Caco-2 (cell line): ENCODE results near the gene HADHB. TPM values are rescaled to one million over a fixed set of nuclear protein-coding genes. Genes with fewer than 3 reads are reported as not detected.

ENCODE experiments used
- BruUV-seq: library from RNA; stranded (reverse); fragments of 400-500 nt; replicated peaks from 2 replicates; lab custom pipeline; 2021; lab: Mats Ljungman, UMichigan
- CTCF ChIA-PET: fragments of 300-600 bp; sonication (Branson Sonifier 250); formaldehyde crosslinking; loops from one replicate; lab custom pipeline; 2022; ENCODE audit warnings: antibody characterized with exemption; lab: Charles Lee
- POLR2A ChIA-PET: fragments of 300-600 bp; sonication (Branson Sonifier 250); formaldehyde crosslinking; loops from one replicate; lab custom pipeline; 2022; ENCODE audit warnings: antibody characterized with exemption; lab: Charles Lee
- DNase-seq, 2 experiments: peaks; one replicate each; pipeline versions ENCODE4 v3.0.0 to v3.0.0-alpha.2; 2020 to 2022
- H3K27me3 ChIP-seq: replicated peaks from 2 replicates; pipeline ENCODE4 v1.6.0; 2011; ENCODE audit warnings: low read length; ENCODE audit not compliant: control insufficient read depth, insufficient read depth
- H3K36me3 ChIP-seq: 2 replicates; pipeline ENCODE4 v1.5.1; 2011; ENCODE audit warnings: low read length; ENCODE audit not compliant: control insufficient read depth, insufficient read depth
- H3K4me1 ChIP-seq: fragments of 250-450 bp; sonication (Bioruptor Pico); 2 replicates; pipeline ENCODE4 v1.5.1; 2020; ENCODE audit warnings: mild to moderate bottlenecking
- H3K4me3 ChIP-seq: 2 replicates; pipeline ENCODE4 v1.5.1; 2011; ENCODE audit warnings: low read depth, mild to moderate bottlenecking, control low read depth, low read length
- H3K9me3 ChIP-seq: fragments of 250-450 bp; sonication (Bioruptor Pico); 2 replicates; pipeline ENCODE4 v1.5.1; 2020; ENCODE audit warnings: mild to moderate bottlenecking, moderate library complexity
- H3K27ac Mint-ChIP-seq: one replicate; pipeline ENCODE4 v1.8.0; 2022; ENCODE audit warnings: mixed read lengths; ENCODE audit not compliant: unreplicated experiment
- H3K27me3 Mint-ChIP-seq: one replicate; pipeline ENCODE4 v1.8.0; 2022; ENCODE audit warnings: mixed read lengths; ENCODE audit not compliant: insufficient read depth, unreplicated experiment
- H3K36me3 Mint-ChIP-seq: one replicate; pipeline ENCODE4 v1.8.0; 2022; ENCODE audit warnings: mild to moderate bottlenecking, mixed read lengths; ENCODE audit not compliant: insufficient read depth, unreplicated experiment
- H3K4me1 Mint-ChIP-seq: one replicate; pipeline ENCODE4 v1.8.0; 2022; ENCODE audit warnings: low read depth, mixed read lengths; ENCODE audit not compliant: unreplicated experiment
- H3K4me3 Mint-ChIP-seq: one replicate; pipeline ENCODE4 v1.8.0; 2022; ENCODE audit warnings: mild to moderate bottlenecking, moderate library complexity, mixed read lengths; ENCODE audit not compliant: unreplicated experiment
- H3K9me3 Mint-ChIP-seq: one replicate; pipeline ENCODE4 v1.8.0; 2022; ENCODE audit warnings: mixed read lengths; ENCODE audit not compliant: unreplicated experiment
- CTCF ChIP-seq, 2 experiments: fragments of 200-600 bp in 1 of 2; IDR thresholded peaks; 1 replicate in 1 of 2; 2 replicates in 1 of 2; pipeline versions ENCODE4 v1.5.1 to v1.8.0; 2011 to 2022; ENCODE audit warnings: antibody characterized with exemption in 1 of 2, control low read depth in 1 of 2, inconsistent platforms in 1 of 2, low read depth in 1 of 2, low read length in 1 of 2, mild to moderate bottlenecking in 1 of 2, moderate library complexity in 1 of 2; ENCODE audit not compliant: insufficient read depth in 1 of 2, severe bottlenecking in 1 of 2, unreplicated experiment in 1 of 2
- intact Hi-C: fragments of 100-400 bp; cut with micrococcal nuclease; formaldehyde crosslinking; loops from one replicate; pipeline ENCODE4 v1.10.0; 2022; ENCODE audit not compliant: unreplicated experiment
- total RNA-seq: library from RNA; stranded (reverse); gene quantifications from 2 replicates; pipeline ENCODE4 v1.2.3, GENCODE V29; 2022

HADHB gene
- total RNA-seq, 1 experiment from 2014 or later = 93.2 TPM

- Mint-ChIP-seq H3K4me1 (peaks cover 8% of the 10 kb centered on the region), H3K4me3 (peak overlapping the region; percentile 99), H3K9me3 (no peaks in the 10 kb centered on the region), H3K27me3 (no peaks in the 10 kb centered on the region), H3K36me3 (peaks cover 19% of the 10 kb centered on the region), H3K27ac (peak overlapping the region; percentile 97)
- Histone ChIP-seq H3K4me3 (peak overlapping the region; percentile 94), H3K36me3 (no peaks in the 10 kb centered on the region), H3K9me3 (no peaks in the 10 kb centered on the region), H3K4me1 (peaks cover 7% of the 10 kb centered on the region; the same call in 1 of the 2 replicates), H3K27me3 (no peaks in the 10 kb centered on the region)
- peak; percentile 43 to 44 for DNase-seq
- CTCF ChIA-PET = interaction anchor here (0.7 kb wide), 1 partner anchor 555 kb away, joined by 3 read pairs; no protein-coding TSS in a partner anchor
- intact Hi-C loops = loop anchor here (2.0 kb wide), 2 partner anchors 86 to 102 kb away; partner anchors contain the start of genes ADGRF3 and SELENOI
- BruUV-seq = TSS peak; percentile 66
- TF ChIP-seq CTCF (IDR thresholded peaks at IDR 0.05; ENCODE audit: insufficient read depth in 1 of 2, low read depth in 1 of 2, low read length in 1 of 2, severe bottlenecking in 1 of 2, unreplicated experiment in 1 of 2) = no peak
- POLR2A ChIA-PET = interaction anchor here (1.1 to 2.6 kb wide), 2 partner anchors 17 to 101 kb away, joined by 4 to 11 read pairs; partner anchors contain the start of gene SELENOI
Measured at GRCh38 chr2:26245231-26245732, 543 bp downstream of the HADHB start.

- DNase-seq = no peak
- ChIA-PET CTCF (no interaction called here), POLR2A (interaction anchor here (1.1 kb wide), 1 partner anchor 18 kb away, joined by 4 read pairs; no protein-coding TSS in a partner anchor)
- Mint-ChIP-seq H3K27ac (peak overlapping the region; percentile 97), H3K27me3 (no peaks in the 10 kb centered on the region), H3K4me3 (peak overlapping the region; percentile 99), H3K36me3 (peaks cover 19% of the 10 kb centered on the region), H3K4me1 (peaks cover 2% of the 10 kb centered on the region), H3K9me3 (no peaks in the 10 kb centered on the region)
- TF ChIP-seq CTCF (IDR thresholded peaks at IDR 0.05; ENCODE audit: insufficient read depth in 1 of 2, low read depth in 1 of 2, low read length in 1 of 2, severe bottlenecking in 1 of 2, unreplicated experiment in 1 of 2) = no peak
- H3K27me3 ChIP-seq = no peaks in the 10 kb centered on the region
- H3K4me3 ChIP-seq = peak overlapping the region; percentile 94
- no TSS peak for BruUV-seq
- intact Hi-C loops = loop anchor here (2.0 kb wide), 2 partner anchors 85 to 101 kb away; partner anchors contain the start of genes ADGRF3 and SELENOI
- no peaks in the 10 kb centered on the region for H3K36me3 ChIP-seq
- no peaks in the 10 kb centered on the region for H3K9me3 ChIP-seq
- H3K4me1 ChIP-seq = peaks cover 7% of the 10 kb centered on the region; the same call in 1 of the 2 replicates
Measured at GRCh38 chr2:26245810-26246209, 1.1 kb downstream of the HADHB start.

- peak overlapping the region; percentile 97 for H3K27ac Mint-ChIP-seq
- DNase-seq = no peak
Measured at GRCh38 chr2:26246818-26247217, 2.1 kb downstream of the HADHB start.

More at GRCh38 chr2:26246818-26247217, 2.1 kb downstream of the HADHB start:
- POLR2A ChIA-PET = no interaction called here
- Mint-ChIP-seq H3K9me3 (no peaks in the 10 kb centered on the region), H3K27me3 (no peaks in the 10 kb centered on the region), H3K4me1 (no peaks in the 10 kb centered on the region), H3K36me3 (peaks cover 19% of the 10 kb centered on the region), H3K4me3 (peak overlapping the region; percentile 99)
- no peaks in the 10 kb centered on the region for H3K27me3 ChIP-seq
- CTCF ChIA-PET = no interaction called here
- BruUV-seq = no TSS peak
- peaks cover 6% of the 10 kb centered on the region; the same call in 1 of the 2 replicates for H3K4me1 ChIP-seq
- H3K4me3 ChIP-seq = no peak overlapping the region
- H3K36me3 ChIP-seq = no peaks in the 10 kb centered on the region
- intact Hi-C loops = no loop called here
- H3K9me3 ChIP-seq = no peaks in the 10 kb centered on the region
- no peak for TF ChIP-seq CTCF (IDR thresholded peaks at IDR 0.05; ENCODE audit: insufficient read depth in 1 of 2, low read depth in 1 of 2, low read length in 1 of 2, severe bottlenecking in 1 of 2, unreplicated experiment in 1 of 2)
